Measurements from ENCODE around the gene TUBAL3. TPM values are rescaled to one million over a fixed set of nuclear protein-coding genes. Genes with fewer than 3 reads are reported as not detected.

The TUBAL3 gene
- total RNA-seq, 1 donor from 2014 or later, result not detected

DNA sequence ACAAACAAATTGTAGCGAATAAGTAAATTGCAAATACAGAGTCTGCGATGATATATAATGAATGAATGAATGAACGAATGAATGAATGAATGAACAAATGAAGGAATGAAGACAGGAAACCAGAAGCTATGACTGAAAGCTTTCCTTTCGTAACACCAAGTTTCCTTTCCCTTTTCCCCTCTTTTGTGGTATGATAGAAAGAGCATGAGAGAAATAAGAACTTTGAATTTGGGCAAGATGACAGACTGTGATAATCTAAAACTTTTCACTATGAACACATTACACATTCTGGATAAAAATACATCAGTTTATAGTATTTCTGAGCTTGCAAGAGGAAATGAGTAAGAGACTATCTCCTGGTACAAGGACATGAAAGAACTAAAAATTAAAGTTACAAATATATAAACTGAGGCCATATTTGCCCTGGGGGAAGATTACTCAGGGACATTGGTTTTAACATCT is 48.3 kb downstream of the TUBAL3 start:
- H3K27ac Mint-ChIP-seq (ENCODE audit: unreplicated experiment), result no peak overlapping the region
- peaks cover 2% of the 10 kb centered on the region for H3K27me3 Mint-ChIP-seq (ENCODE audit: unreplicated experiment)
- H3K36me3 Mint-ChIP-seq (ENCODE audit: low read depth, unreplicated experiment), result no peaks in the 10 kb centered on the region
- no peaks in the 10 kb centered on the region for H3K4me1 Mint-ChIP-seq (ENCODE audit: unreplicated experiment)
- no peak overlapping the region for H3K4me3 Mint-ChIP-seq (ENCODE audit: unreplicated experiment)
- DNase-seq (ENCODE audit: low spot score), result no peak
- H3K9me3 Mint-ChIP-seq (ENCODE audit: unreplicated experiment), result no peaks in the 10 kb centered on the region
- TF ChIP-seq, protein P1, sequence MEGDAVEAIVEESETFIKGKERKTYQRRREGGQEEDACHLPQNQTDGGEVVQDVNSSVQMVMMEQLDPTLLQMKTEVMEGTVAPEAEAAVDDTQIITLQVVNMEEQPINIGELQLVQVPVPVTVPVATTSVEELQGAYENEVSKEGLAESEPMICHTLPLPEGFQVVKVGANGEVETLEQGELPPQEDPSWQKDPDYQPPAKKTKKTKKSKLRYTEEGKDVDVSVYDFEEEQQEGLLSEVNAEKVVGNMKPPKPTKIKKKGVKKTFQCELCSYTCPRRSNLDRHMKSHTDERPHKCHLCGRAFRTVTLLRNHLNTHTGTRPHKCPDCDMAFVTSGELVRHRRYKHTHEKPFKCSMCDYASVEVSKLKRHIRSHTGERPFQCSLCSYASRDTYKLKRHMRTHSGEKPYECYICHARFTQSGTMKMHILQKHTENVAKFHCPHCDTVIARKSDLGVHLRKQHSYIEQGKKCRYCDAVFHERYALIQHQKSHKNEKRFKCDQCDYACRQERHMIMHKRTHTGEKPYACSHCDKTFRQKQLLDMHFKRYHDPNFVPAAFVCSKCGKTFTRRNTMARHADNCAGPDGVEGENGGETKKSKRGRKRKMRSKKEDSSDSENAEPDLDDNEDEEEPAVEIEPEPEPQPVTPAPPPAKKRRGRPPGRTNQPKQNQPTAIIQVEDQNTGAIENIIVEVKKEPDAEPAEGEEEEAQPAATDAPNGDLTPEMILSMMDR (IDR thresholded peaks at IDR 0.05; ENCODE audit: unreplicated experiment), result no peak

DNA sequence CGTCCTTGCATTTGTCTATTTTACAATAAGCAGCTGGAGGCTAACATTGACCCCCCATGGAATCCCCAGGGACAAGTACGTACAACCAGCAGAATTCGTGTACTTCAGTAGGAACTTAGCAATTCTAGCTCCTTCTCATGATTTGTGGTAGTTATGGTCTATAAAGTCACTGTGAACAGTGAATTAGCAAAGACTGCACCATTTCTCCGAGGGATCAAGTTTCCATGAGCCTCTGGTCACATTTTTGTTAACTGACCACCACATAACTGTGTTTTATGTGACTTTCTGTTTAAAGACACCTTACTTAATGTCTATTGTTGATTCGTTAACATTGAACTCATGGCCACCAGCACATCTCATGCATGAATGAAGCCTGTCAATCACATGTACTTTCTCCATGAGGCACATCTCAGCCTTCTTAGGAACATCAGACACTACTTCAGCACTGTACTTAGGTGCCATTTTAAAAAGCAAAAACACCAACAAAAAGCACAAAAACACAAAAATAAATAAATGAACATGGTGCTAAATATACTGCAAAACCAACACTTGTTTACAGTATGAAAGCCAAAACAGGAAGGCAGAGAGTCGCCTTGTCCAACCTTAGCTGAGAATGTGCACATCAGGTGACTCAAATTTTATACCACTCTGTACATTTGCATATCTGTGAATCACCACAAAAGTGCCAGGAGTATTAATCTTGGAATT is 48.9 kb downstream of the TUBAL3 start:
- Mint-ChIP-seq H3K36me3 (ENCODE audit: low read depth, unreplicated experiment) (no peaks in the 10 kb centered on the region), H3K4me1 (ENCODE audit: unreplicated experiment) (no peaks in the 10 kb centered on the region), H3K9me3 (ENCODE audit: unreplicated experiment) (no peaks in the 10 kb centered on the region), H3K27me3 (ENCODE audit: unreplicated experiment) (peaks cover 2% of the 10 kb centered on the region), H3K4me3 (ENCODE audit: unreplicated experiment) (no peak overlapping the region), H3K27ac (ENCODE audit: unreplicated experiment) (no peak overlapping the region)
- DNase-seq (ENCODE audit: low spot score), result no peak
- TF ChIP-seq, protein P1 (IDR thresholded peaks at IDR 0.05; ENCODE audit: unreplicated experiment), result no peak

GRCh38 chr10:5354068-5354467 is 50.6 kb downstream of the TUBAL3 start:
- no peaks in the 10 kb centered on the region for H3K9me3 Mint-ChIP-seq (ENCODE audit: unreplicated experiment)
- H3K4me3 Mint-ChIP-seq (ENCODE audit: unreplicated experiment), result no peak overlapping the region
- TF ChIP-seq, protein P1 (IDR thresholded peaks at IDR 0.05; ENCODE audit: unreplicated experiment), result no peak
- H3K27me3 Mint-ChIP-seq (ENCODE audit: unreplicated experiment), result peaks cover 2% of the 10 kb centered on the region
- H3K36me3 Mint-ChIP-seq (ENCODE audit: low read depth, unreplicated experiment), result no peaks in the 10 kb centered on the region
- H3K27ac Mint-ChIP-seq (ENCODE audit: unreplicated experiment), result no peak overlapping the region
- H3K4me1 Mint-ChIP-seq (ENCODE audit: unreplicated experiment), result no peaks in the 10 kb centered on the region
- no peak for DNase-seq (ENCODE audit: low spot score)

GRCh38 chr10:5349362-5349761 is 55.3 kb downstream of the TUBAL3 start:
- Mint-ChIP-seq H3K27ac (ENCODE audit: unreplicated experiment) (no peak overlapping the region), H3K4me1 (ENCODE audit: unreplicated experiment) (no peaks in the 10 kb centered on the region), H3K27me3 (ENCODE audit: unreplicated experiment) (no peaks in the 10 kb centered on the region), H3K4me3 (ENCODE audit: unreplicated experiment) (no peak overlapping the region), H3K9me3 (ENCODE audit: unreplicated experiment) (no peaks in the 10 kb centered on the region), H3K36me3 (ENCODE audit: low read depth, unreplicated experiment) (no peaks in the 10 kb centered on the region)
- TF ChIP-seq, protein P1 (IDR thresholded peaks at IDR 0.05; ENCODE audit: unreplicated experiment), result no peak
- DNase-seq (ENCODE audit: low spot score), result no peak

DNA sequence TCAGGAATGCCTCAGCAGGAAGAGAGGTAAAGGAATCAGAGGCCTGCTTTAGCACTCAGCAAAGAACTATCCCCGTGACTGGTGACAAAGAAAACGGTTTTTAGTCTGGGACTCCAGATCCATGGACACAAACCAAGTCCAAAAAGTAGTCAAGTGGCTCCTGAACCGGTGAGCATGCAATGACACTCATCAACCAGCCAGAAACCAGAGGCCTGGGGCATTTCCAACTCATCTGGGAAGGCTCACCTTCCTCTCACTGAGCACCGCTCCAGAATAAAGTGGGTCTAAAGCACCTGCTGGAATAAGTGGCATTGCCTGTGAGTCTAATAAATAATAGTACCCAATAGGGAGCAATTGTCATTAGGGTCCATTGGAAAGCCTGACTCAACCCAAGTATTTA is 57.7 kb downstream of the TUBAL3 start:
- no peaks in the 10 kb centered on the region for H3K9me3 Mint-ChIP-seq (ENCODE audit: unreplicated experiment)
- TF ChIP-seq, protein P1 (IDR thresholded peaks at IDR 0.05; ENCODE audit: unreplicated experiment), result no peak

More for the DNA sequence above, 57.7 kb downstream of the TUBAL3 start:
- Mint-ChIP-seq H3K4me1 (ENCODE audit: unreplicated experiment) (no peaks in the 10 kb centered on the region), H3K27ac (ENCODE audit: unreplicated experiment) (no peak overlapping the region), H3K4me3 (ENCODE audit: unreplicated experiment) (no peak overlapping the region), H3K36me3 (ENCODE audit: low read depth, unreplicated experiment) (no peaks in the 10 kb centered on the region), H3K27me3 (ENCODE audit: unreplicated experiment) (no peaks in the 10 kb centered on the region)
- no peak for DNase-seq (ENCODE audit: low spot score)

Measured in endothelial cell (in vitro differentiated cells).